NCI-H1694 (cell line): ENCODE data around the gene RRM1.

ENCODE experiments used
- DNase-seq: peaks from one replicate; lab custom pipeline; 2025; lab: John Stamatoyannopoulos, UW

RRM1 gene

DNA sequence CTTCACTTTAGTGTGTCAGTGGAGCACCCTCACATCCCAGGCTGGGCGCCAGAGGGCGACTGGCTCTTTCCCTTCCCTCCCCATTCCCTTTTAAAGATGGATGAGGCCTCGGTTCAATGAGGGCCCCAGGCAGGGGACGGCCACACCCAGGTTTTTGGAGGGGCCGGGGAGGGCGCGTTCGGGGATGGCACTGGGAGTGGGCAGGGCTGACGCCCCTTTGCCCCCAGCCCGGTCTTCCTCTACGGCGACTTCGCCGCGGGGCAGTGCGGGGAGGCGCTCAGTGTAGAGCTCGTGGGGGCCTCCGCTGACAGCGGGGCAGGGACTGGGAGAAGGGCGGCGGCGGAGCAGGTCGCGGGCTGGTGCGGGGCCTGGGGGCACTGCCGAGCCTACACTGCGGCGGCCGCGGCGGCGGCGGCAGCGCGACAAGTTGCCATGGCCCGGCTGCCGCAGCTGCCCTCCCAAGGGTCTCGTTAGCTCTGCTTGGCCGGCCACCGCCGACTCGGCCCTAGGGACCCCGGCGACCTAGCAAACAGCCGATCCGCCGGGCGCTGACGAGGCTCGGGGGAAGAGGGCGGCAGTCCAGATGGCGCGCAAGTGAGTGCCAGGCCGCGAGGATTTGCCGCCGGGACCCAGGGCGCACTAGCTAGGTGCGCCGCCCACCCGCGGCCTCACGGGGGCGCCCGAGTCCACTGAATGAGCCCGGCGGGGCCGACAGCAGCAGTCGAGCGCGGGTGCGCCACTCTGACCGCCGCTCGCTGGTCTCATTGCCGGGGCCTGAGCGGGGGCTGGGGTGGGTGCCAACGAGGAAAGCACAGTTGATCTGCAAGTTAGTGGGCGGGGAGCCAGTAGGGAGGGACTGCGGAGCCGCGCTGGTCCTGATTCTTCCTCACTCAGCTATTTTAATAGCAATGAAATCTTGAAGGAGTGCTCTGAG lies 92.7 kb downstream of the RRM1 start:
- peak; percentile 57 for DNase-seq
